ENCODE measurements around the gene SPATA31A6. TPM values are rescaled to one million over a fixed set of nuclear protein-coding genes. Genes with fewer than 3 reads are reported as not detected.
"Not testable (repeated sequence)": the region's sequence is repeated elsewhere in the genome, so short reads cannot be mapped to it uniquely, and the experiment has no call there.

Gene SPATA31A6
- polyA plus RNA-seq (not detected in 2 replicates), polyA minus RNA-seq (not detected in 2 replicates)

- H4K20me1 ChIP-seq (ENCODE audit: insufficient read depth); H3K36me3 ChIP-seq (ENCODE audit: insufficient read depth, low read length); H3K27ac ChIP-seq (ENCODE audit: low read length); H2AFZ ChIP-seq (ENCODE audit: low read depth, low read length); H3K4me2 ChIP-seq (ENCODE audit: low read length); H3F3A ChIP-seq (ENCODE audit: insufficient read depth, low read length, poor library complexity, severe bottlenecking); H3K9ac ChIP-seq (ENCODE audit: low read length); H3K79me2 ChIP-seq (replicated peaks; ENCODE audit: insufficient read depth, low read length); H3K9me2 ChIP-seq (ENCODE audit: insufficient read depth, low read length); H3K27me3 ChIP-seq (ENCODE audit: insufficient read depth, low read depth, low read length); H3K9me3 ChIP-seq (ENCODE audit: low read length); H3K4me3 ChIP-seq (ENCODE audit: low read length): not testable (repeated sequence)
Measured at GRCh38 chr9:42183359-42183758, at the start of gene SPATA31A6. SPATA31A6 (plus strand) TSS chr9:42183659; CDS start chr9:42183688, 29 bp downstream.

DNA sequence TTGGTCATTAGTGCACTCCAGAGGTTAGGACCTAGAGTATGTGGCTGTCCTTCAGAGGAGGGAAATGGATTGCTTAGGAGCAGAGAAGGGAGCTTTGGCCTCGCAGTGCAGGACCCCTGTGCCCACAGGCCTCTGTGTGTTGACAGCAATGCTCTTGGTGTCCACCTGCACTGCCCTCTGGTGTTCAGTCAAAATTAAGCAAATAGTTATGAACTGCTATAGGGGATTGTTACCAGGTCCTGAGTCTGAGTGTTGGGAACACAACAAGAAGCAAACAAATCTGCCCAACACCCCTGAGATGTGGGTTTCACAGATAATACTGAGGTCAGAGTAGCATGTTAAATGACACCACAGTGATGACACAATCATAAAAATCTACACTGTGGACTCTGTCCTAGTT, 23.2 kb upstream of the SPATA31A6 start:
- H3K9me2 ChIP-seq (ENCODE audit: insufficient read depth, low read length); H3K4me2 ChIP-seq (ENCODE audit: low read length); H3K36me3 ChIP-seq (ENCODE audit: insufficient read depth, low read length); H3K9me3 ChIP-seq (ENCODE audit: low read length); H4K20me1 ChIP-seq (ENCODE audit: insufficient read depth); H3K9ac ChIP-seq (ENCODE audit: low read length); H3K27me3 ChIP-seq (ENCODE audit: insufficient read depth, low read depth, low read length); H3F3A ChIP-seq (ENCODE audit: insufficient read depth, low read length, poor library complexity, severe bottlenecking); H2AFZ ChIP-seq (ENCODE audit: low read depth, low read length); H3K27ac ChIP-seq (ENCODE audit: low read length); H3K4me3 ChIP-seq (ENCODE audit: low read length); H3K79me2 ChIP-seq (replicated peaks; ENCODE audit: insufficient read depth, low read length): not testable (repeated sequence)

- not testable (repeated sequence) for H3K4me3 ChIP-seq (ENCODE audit: low read length); H3K27ac ChIP-seq (ENCODE audit: low read length); H3K9ac ChIP-seq (ENCODE audit: low read length); H3F3A ChIP-seq (ENCODE audit: insufficient read depth, low read length, poor library complexity, severe bottlenecking); H3K27me3 ChIP-seq (ENCODE audit: insufficient read depth, low read depth, low read length); H2AFZ ChIP-seq (ENCODE audit: low read depth, low read length); H3K9me3 ChIP-seq (ENCODE audit: low read length); H3K79me2 ChIP-seq (replicated peaks; ENCODE audit: insufficient read depth, low read length); H4K20me1 ChIP-seq (ENCODE audit: insufficient read depth); H3K36me3 ChIP-seq (ENCODE audit: insufficient read depth, low read length); H3K4me2 ChIP-seq (ENCODE audit: low read length); H3K9me2 ChIP-seq (ENCODE audit: insufficient read depth, low read length)
Measured at GRCh38 chr9:42219861-42220260, 36.4 kb downstream of the SPATA31A6 start.

- H3K9me3 ChIP-seq (ENCODE audit: low read length); H3K79me2 ChIP-seq (replicated peaks; ENCODE audit: insufficient read depth, low read length); H3K27me3 ChIP-seq (ENCODE audit: insufficient read depth, low read depth, low read length); H4K20me1 ChIP-seq (ENCODE audit: insufficient read depth); H3K9me2 ChIP-seq (ENCODE audit: insufficient read depth, low read length); H3K27ac ChIP-seq (ENCODE audit: low read length); H3K4me3 ChIP-seq (ENCODE audit: low read length); H2AFZ ChIP-seq (ENCODE audit: low read depth, low read length); H3K4me2 ChIP-seq (ENCODE audit: low read length); H3F3A ChIP-seq (ENCODE audit: insufficient read depth, low read length, poor library complexity, severe bottlenecking); H3K36me3 ChIP-seq (ENCODE audit: insufficient read depth, low read length); H3K9ac ChIP-seq (ENCODE audit: low read length): not testable (repeated sequence)
Measured at GRCh38 chr9:42223230-42223629, 39.8 kb downstream of the SPATA31A6 start.

DNA sequence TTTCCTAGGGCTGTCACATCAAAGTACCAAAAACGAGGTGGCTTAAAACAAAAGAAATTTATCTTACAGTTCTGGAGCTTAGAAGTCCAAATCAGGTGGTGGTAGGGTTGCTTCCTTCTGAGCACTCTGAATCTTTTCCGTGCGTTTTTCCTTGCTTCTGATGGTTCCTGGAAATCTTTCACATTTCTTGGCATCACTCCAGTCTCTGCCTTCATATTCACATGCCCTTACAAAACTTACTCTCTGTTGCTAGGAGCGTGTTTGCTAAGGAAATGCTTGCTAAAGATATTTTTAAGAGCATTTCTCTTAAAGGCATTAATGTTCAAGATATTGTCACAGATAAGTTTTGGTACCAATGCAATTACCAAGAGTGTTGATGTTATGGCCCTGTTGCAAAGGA, 49.6 kb downstream of the SPATA31A6 start:
- H3K4me2 ChIP-seq (ENCODE audit: low read length); H3K9me3 ChIP-seq (ENCODE audit: low read length); H3K36me3 ChIP-seq (ENCODE audit: insufficient read depth, low read length); H3K4me3 ChIP-seq (ENCODE audit: low read length); H3K27ac ChIP-seq (ENCODE audit: low read length); H3K79me2 ChIP-seq (replicated peaks; ENCODE audit: insufficient read depth, low read length); H3K27me3 ChIP-seq (ENCODE audit: insufficient read depth, low read depth, low read length); H3K9ac ChIP-seq (ENCODE audit: low read length); H3F3A ChIP-seq (ENCODE audit: insufficient read depth, low read length, poor library complexity, severe bottlenecking); H2AFZ ChIP-seq (ENCODE audit: low read depth, low read length); H3K9me2 ChIP-seq (ENCODE audit: insufficient read depth, low read length); H4K20me1 ChIP-seq (ENCODE audit: insufficient read depth): not testable (repeated sequence)

DNA sequence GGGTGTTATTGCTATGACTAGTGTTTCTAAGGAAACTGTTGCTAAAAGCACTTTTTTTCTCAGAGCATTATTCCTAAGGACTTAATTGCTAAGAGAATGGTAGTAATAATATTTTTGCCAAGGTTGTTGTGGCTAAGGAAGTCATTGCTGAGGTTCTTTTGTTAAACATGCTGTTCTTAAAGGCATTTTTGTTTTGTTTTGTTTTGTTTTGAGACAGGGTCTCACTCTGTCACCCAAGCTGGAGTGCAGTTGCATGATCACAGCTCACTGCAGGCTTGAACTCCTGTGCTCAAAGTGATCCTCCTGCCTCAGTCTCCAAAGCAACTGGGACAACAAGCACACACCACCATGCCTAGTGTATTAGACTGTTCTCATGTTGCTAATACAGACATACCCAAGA, 51.2 kb downstream of the SPATA31A6 start:
- H3K9ac ChIP-seq (ENCODE audit: low read length); H3K4me3 ChIP-seq (ENCODE audit: low read length); H4K20me1 ChIP-seq (ENCODE audit: insufficient read depth); H3F3A ChIP-seq (ENCODE audit: insufficient read depth, low read length, poor library complexity, severe bottlenecking); H2AFZ ChIP-seq (ENCODE audit: low read depth, low read length); H3K79me2 ChIP-seq (replicated peaks; ENCODE audit: insufficient read depth, low read length); H3K4me2 ChIP-seq (ENCODE audit: low read length); H3K36me3 ChIP-seq (ENCODE audit: insufficient read depth, low read length); H3K9me3 ChIP-seq (ENCODE audit: low read length); H3K9me2 ChIP-seq (ENCODE audit: insufficient read depth, low read length); H3K27ac ChIP-seq (ENCODE audit: low read length); H3K27me3 ChIP-seq (ENCODE audit: insufficient read depth, low read depth, low read length): not testable (repeated sequence)

- not testable (repeated sequence) for H3K9me2 ChIP-seq (ENCODE audit: insufficient read depth, low read length); H3K4me2 ChIP-seq (ENCODE audit: low read length); H3K9ac ChIP-seq (ENCODE audit: low read length); H3K36me3 ChIP-seq (ENCODE audit: insufficient read depth, low read length); H3K9me3 ChIP-seq (ENCODE audit: low read length); H4K20me1 ChIP-seq (ENCODE audit: insufficient read depth); H3K27ac ChIP-seq (ENCODE audit: low read length); H2AFZ ChIP-seq (ENCODE audit: low read depth, low read length); H3K79me2 ChIP-seq (replicated peaks; ENCODE audit: insufficient read depth, low read length); H3K4me3 ChIP-seq (ENCODE audit: low read length); H3F3A ChIP-seq (ENCODE audit: insufficient read depth, low read length, poor library complexity, severe bottlenecking); H3K27me3 ChIP-seq (ENCODE audit: insufficient read depth, low read depth, low read length)
Measured at GRCh38 chr9:42235352-42235991, 52.0 kb downstream of the SPATA31A6 start.

DNA sequence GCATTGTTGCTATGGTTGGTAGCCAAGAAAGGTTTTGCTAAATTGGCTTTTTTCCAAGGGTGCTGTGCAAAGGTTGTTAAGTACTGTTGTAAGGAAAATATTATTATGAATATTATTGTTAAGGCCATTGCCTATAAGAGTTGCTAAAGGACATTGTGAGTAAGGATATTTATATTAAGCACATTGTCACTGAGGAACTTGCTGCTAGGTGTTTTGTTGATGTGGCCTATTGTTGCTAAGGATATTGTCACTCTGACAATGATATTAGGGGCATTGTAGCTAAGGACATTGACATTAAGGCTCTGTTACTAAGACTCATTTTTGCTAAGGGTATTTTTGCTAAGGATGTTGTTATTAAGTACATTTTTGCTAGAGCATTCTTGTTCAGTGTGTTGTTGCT, 52.6 kb downstream of the SPATA31A6 start:
- H3K4me2 ChIP-seq (ENCODE audit: low read length); H3K27me3 ChIP-seq (ENCODE audit: insufficient read depth, low read depth, low read length); H4K20me1 ChIP-seq (ENCODE audit: insufficient read depth); H3K9me3 ChIP-seq (ENCODE audit: low read length); H3F3A ChIP-seq (ENCODE audit: insufficient read depth, low read length, poor library complexity, severe bottlenecking); H3K36me3 ChIP-seq (ENCODE audit: insufficient read depth, low read length); H3K9ac ChIP-seq (ENCODE audit: low read length); H3K27ac ChIP-seq (ENCODE audit: low read length); H3K79me2 ChIP-seq (replicated peaks; ENCODE audit: insufficient read depth, low read length); H3K4me3 ChIP-seq (ENCODE audit: low read length); H2AFZ ChIP-seq (ENCODE audit: low read depth, low read length); H3K9me2 ChIP-seq (ENCODE audit: insufficient read depth, low read length): not testable (repeated sequence)

Data from neural cell (in vitro differentiated cells).